ENCODE data around the gene ANKRD34A.

Gene ANKRD34A

GRCh38 chr1:145946477-145946986 is 17.8 kb downstream of the ANKRD34A start:
- Histone ChIP-seq H3K36me3 (ENCODE audit: control insufficient read depth, insufficient read depth, low read length) (no peaks in the 10 kb centered on the region), H3K79me2 (peaks cover under 1% of the 10 kb centered on the region), H3K9ac (no peak overlapping the region), H3K27ac (no peak overlapping the region), H2AFZ (no peak overlapping the region), H3K9me3 (ENCODE audit: control insufficient read depth, low read length) (no peaks in the 10 kb centered on the region), H3K4me2 (ENCODE audit: low read length) (no peak overlapping the region), H3K27me3 (ENCODE audit: control insufficient read depth, insufficient read depth, low read length) (no peaks in the 10 kb centered on the region), H3K4me1 (no peaks in the 10 kb centered on the region), H3K4me3 (ENCODE audit: low read depth, low read length) (no peak overlapping the region)
- TF ChIP-seq, protein P1, sequence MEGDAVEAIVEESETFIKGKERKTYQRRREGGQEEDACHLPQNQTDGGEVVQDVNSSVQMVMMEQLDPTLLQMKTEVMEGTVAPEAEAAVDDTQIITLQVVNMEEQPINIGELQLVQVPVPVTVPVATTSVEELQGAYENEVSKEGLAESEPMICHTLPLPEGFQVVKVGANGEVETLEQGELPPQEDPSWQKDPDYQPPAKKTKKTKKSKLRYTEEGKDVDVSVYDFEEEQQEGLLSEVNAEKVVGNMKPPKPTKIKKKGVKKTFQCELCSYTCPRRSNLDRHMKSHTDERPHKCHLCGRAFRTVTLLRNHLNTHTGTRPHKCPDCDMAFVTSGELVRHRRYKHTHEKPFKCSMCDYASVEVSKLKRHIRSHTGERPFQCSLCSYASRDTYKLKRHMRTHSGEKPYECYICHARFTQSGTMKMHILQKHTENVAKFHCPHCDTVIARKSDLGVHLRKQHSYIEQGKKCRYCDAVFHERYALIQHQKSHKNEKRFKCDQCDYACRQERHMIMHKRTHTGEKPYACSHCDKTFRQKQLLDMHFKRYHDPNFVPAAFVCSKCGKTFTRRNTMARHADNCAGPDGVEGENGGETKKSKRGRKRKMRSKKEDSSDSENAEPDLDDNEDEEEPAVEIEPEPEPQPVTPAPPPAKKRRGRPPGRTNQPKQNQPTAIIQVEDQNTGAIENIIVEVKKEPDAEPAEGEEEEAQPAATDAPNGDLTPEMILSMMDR (IDR thresholded peaks at IDR 0.05): no peak

DNA sequence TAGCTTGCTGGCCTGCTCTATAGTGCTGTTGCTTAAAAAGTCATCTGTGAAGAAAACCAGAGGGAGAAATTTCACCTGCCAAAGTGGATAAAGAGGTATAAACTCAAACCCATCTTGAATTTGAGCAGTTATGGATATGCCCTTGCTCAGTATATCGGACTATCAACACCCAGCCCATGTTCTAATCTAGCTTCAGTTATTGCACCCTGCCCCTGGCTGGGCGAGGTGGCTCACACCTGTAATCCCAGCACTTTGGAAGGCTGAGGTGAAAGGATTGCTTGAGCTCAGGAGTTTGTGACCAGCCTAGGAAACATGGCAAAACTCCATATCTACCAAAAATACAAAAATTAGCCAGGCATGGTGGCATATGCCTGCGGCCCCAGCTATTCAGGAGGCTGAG is 19.8 kb downstream of the ANKRD34A start:
- no peak overlapping the region for H2AFZ ChIP-seq
- H3K4me2 ChIP-seq (ENCODE audit: low read length): no peak overlapping the region
- no peaks in the 10 kb centered on the region for H3K4me1 ChIP-seq
- no peak overlapping the region for H3K9ac ChIP-seq
- no peak overlapping the region for H3K4me3 ChIP-seq (ENCODE audit: low read depth, low read length)
- H3K79me2 ChIP-seq: no peaks in the 10 kb centered on the region
- H3K27me3 ChIP-seq (ENCODE audit: control insufficient read depth, insufficient read depth, low read length): no peaks in the 10 kb centered on the region
- H3K27ac ChIP-seq: no peak overlapping the region
- H3K9me3 ChIP-seq (ENCODE audit: control insufficient read depth, low read length): no peaks in the 10 kb centered on the region
- TF ChIP-seq, protein P1 (IDR thresholded peaks at IDR 0.05): no peak
- H3K36me3 ChIP-seq (ENCODE audit: control insufficient read depth, insufficient read depth, low read length): no peaks in the 10 kb centered on the region

DNA sequence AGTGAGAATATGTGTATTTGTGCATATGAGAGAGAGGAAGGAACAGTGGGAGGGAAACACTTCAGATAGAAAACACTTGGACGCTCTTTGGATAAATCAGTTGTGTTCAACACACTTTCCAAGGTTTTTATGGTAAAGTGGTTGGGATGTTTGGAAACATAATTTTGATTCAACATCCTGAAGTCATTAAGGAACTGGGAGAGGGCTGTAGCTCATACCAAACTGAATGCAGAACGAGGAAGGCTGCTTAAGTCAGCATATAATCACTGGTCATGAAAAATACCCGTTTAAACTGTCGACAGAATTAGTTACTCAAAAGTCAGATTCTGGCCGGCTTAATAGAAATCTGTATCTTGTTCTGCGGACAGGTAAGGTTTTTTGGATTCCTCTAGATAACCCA is 21.5 kb downstream of the ANKRD34A start:
- Histone ChIP-seq H2AFZ (no peak overlapping the region), H3K27ac (no peak overlapping the region), H3K9ac (no peak overlapping the region), H3K79me2 (no peaks in the 10 kb centered on the region), H3K4me2 (ENCODE audit: low read length) (no peak overlapping the region), H3K4me3 (ENCODE audit: low read depth, low read length) (no peak overlapping the region), H3K4me1 (no peaks in the 10 kb centered on the region), H3K36me3 (ENCODE audit: control insufficient read depth, insufficient read depth, low read length) (no peaks in the 10 kb centered on the region), H3K9me3 (ENCODE audit: control insufficient read depth, low read length) (no peaks in the 10 kb centered on the region), H3K27me3 (ENCODE audit: control insufficient read depth, insufficient read depth, low read length) (no peaks in the 10 kb centered on the region)
- TF ChIP-seq, protein P1 (IDR thresholded peaks at IDR 0.05): no peak

DNA sequence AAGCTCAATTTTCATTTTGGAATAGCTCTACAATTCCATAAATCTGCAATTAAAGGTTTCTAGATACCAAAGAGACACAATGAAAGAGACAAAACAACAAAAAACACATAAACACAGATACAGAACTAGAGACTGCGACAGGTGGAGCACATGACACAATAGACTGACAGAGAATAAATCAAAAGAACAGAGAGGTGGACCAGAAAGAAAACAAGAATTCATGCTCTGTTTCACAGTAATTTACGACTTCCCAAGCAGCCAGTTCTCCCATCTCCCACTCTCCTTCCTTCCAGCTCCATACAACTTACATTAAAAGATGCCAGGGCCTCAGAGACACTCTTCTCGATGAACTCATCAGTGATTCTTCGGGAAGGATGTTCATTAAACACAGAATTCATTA is 22.0 kb downstream of the ANKRD34A start:
- Histone ChIP-seq H2AFZ (no peak overlapping the region), H3K4me1 (no peaks in the 10 kb centered on the region), H3K36me3 (ENCODE audit: control insufficient read depth, insufficient read depth, low read length) (no peaks in the 10 kb centered on the region), H3K9me3 (ENCODE audit: control insufficient read depth, low read length) (no peaks in the 10 kb centered on the region), H3K4me2 (ENCODE audit: low read length) (no peak overlapping the region), H3K79me2 (no peaks in the 10 kb centered on the region), H3K27me3 (ENCODE audit: control insufficient read depth, insufficient read depth, low read length) (no peaks in the 10 kb centered on the region), H3K9ac (no peak overlapping the region), H3K27ac (no peak overlapping the region), H3K4me3 (ENCODE audit: low read depth, low read length) (no peak overlapping the region)
- TF ChIP-seq, protein P1 (IDR thresholded peaks at IDR 0.05): no peak

DNA sequence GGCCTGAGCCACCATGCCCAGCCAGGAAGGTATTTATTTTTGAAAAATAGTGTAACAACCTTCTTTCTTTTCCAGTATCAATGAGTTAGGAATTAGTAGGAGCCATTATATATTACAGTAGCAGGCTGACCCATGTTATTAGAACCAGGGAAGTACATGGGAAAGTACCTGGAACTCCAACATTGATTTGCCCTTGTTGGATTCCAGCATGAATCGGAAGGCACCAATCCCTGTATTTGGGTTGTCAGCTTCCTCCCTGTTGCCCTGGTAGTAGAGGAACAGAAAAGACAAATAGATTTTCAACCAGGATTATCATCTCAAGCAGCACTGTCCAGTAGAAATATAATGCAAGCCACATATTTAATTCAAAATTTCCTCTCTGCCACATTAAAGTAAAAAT is 26.9 kb downstream of the ANKRD34A start:
- TF ChIP-seq, protein P1 (IDR thresholded peaks at IDR 0.05): no peak
- Histone ChIP-seq H3K36me3 (ENCODE audit: control insufficient read depth, insufficient read depth, low read length) (no peaks in the 10 kb centered on the region), H3K27me3 (ENCODE audit: control insufficient read depth, insufficient read depth, low read length) (no peaks in the 10 kb centered on the region), H3K4me2 (ENCODE audit: low read length) (no peak overlapping the region), H3K27ac (no peak overlapping the region), H3K4me1 (no peaks in the 10 kb centered on the region), H3K9me3 (ENCODE audit: control insufficient read depth, low read length) (no peaks in the 10 kb centered on the region), H2AFZ (no peak overlapping the region), H3K79me2 (no peaks in the 10 kb centered on the region), H3K9ac (no peak overlapping the region), H3K4me3 (ENCODE audit: low read depth, low read length) (no peak overlapping the region)
